Right renal cortex interstitium (tissue), 3 donors: ENCODE measurements around the gene SDC3. TPM values are rescaled to one million over a fixed set of nuclear protein-coding genes. Genes with fewer than 3 reads are reported as not detected.

ENCODE experiments used
- DNase-seq, 3 donors: peaks; one replicate each; pipeline ENCODE4 v3.0.0-alpha.2; 2013; ENCODE audit warnings: low read depth in 3 of 3, low spot score in 2 of 3
- polyA plus RNA-seq, 3 donors: library from polyadenylated mRNA; unstranded; fragments of 120-200 nt; gene quantifications; one replicate each; pipeline ENCODE4 v1.2.1, GENCODE V29; 2013; ENCODE audit not compliant: insufficient read length in 3 of 3

Gene SDC3
- polyA plus RNA-seq, 3 donors: 22.6 to 25.3 (median 25.2) TPM

DNA sequence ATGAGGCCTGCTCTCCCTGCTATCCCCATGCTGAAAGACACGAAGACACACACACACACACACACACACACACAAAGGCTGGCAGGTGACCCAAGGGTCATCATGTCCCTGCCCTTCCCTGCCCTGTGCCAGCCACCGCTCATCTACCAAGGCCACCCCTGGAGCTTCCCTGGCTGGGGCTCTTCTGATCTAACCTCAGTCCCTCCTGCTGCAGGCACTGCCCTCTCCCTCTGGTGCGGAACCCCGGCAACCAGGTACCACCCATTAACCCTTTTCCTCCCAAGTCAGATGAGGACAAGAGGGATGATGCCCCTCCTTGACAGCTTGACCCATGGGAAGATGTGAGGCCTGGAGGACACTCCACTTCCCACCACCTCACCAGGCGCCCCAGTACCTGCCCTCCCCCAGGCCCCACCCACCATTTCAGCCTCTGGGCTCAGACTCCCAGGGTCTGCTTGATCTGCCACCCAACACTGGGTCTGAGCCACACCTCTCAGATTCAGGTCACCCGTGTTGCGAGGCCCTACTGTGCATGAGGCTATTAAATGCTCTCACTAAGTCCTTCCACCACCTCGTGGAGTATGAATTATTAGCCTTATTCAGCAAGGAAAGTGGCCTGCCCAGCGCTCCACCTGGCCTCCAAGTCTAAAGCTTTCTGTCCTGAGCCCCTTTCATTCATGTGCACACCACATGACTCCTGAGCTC is 2.5 kb downstream of the SDC3 start:
- DNase-seq: no peak

DNA sequence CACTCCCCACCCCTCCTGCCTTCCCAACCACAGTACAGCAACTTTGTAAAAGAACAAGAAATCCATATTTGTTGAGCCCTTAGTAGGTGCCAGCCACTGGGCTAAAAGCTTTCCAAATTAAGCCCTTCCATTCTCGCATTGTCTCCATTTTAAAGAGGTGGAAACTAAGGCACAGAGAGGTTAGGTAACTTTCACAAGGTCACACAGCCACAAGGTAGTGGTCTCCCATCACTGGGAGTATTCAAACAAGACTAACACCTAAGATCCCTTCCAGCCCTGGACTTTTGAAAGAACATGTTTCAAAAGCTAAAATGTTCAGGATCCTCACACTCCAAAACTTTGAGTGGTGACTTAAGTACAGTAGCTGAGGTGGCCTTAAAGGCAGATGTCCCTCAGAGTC is 3.2 kb downstream of the SDC3 start:
- DNase-seq: no peak

DNA sequence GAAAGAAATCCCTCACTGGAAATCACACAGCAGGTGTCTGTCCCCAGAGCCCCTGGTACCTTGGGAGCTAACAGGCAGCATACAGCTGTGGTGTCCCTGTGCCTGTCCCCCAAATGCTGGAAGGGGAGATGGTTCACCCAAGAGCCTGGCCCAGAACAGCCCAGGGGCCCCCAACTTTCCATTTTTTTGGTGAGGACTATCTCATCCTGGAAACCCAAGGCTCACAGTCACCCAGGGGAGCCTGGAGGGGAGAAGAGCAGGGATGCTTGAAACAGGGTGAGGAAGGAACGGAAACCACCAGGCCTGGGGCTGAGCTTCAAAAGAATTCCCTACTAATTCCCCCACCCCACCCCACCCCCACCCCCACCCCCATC is 3.6 kb downstream of the SDC3 start:
- no peak for DNase-seq

DNA sequence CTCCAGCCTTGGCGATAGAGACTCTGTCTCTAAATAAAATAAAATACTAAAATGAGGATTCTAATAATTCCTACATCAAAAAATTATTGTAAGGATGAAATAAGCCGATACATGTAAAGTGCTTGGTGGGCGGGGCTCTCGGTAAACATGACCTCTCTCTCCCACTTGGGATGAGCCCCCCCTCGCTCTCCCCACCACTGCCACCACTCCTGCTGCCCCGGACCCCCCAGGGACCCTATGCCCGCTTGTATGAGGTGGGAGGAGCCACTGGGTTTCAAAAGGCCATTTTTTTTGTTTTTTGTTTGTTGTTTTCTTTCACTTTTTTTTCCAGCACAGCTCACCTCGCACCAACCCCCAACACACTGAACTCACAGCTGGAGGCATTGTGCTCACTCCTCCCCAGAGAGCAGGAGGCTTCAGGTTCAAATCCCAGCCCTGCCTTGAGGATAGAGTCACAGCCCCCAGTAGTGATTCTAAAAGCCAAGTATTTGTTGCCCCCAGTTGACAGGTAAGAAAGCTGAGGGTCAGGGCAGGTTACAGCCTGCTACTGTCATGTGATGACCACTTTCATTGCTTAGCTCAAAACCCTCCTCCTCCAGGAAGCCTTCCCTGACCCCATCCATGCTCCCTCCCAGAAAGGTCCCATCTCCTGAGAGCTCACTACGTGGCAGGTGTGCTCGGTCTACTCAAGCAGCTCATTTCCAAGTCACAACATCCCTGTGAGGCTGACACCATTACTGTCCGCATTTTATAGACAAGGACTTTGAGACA is 4.2 kb downstream of the SDC3 start:
- no peak for DNase-seq

DNA sequence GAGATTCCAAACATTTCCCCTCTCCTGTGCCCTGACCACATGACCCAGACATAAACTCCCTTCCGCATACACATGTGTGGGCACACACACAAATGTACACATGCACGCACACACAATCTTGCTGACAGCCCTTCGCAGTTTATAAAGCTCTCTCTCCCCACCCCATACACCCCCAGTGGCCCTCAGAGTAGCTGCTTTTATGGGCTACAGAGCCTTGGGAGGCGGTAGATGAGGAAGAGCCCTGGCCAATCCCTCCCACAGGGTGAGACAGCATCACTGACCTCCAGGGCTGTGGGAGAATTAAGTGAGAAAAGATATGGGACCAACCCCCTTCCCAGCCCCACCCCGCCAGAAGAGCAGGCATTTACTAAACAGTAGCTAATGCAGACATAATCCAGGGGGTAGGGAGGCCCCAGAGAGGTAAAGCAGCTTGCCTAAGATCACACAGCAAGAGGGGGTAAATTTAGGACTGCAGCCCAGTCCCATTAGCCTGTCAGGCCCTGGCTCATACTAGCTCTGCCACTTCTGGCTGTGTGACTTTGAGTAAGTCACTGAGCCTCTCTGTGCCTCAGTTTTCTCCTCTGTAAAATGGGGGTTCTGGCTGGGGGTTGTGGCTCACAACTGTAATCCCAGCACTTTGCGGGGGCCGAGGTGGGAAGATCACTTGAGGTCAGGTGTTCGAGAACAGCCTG is 5.1 kb downstream of the SDC3 start:
- DNase-seq: no peak

DNA sequence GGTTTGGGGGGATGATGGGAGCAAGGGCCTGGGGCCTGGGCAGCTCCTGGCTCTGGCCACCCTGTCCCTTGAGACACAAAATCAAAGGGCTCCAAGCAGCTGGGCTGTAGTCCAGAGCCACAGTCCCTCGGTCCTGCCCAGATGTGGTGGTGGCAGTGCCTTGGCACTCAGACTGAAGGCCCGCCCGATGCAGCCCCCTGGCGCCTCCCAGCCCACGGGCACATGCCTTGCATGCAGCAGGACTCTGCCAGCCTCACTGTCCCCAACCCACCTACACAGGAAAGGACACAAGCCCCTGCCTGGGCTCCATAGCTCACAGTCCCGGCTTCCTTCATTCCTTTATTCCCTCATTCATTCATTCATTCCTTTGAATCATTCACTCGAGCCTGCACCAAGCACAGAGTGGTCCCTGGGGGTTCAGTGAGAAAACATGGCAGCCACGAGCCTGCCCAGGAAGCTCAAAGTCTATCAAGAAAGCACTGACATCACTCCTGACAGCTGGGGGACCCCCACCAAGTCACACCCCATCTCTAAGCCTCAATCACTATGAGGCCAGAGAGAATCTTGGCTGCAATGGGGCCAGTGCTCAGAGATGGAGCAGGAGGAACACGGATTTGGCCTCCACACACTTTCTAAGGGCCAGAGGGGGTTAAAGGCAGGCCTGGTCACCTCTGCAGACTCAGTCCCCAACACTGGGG is 5.8 kb downstream of the SDC3 start:
- no peak for DNase-seq

DNA sequence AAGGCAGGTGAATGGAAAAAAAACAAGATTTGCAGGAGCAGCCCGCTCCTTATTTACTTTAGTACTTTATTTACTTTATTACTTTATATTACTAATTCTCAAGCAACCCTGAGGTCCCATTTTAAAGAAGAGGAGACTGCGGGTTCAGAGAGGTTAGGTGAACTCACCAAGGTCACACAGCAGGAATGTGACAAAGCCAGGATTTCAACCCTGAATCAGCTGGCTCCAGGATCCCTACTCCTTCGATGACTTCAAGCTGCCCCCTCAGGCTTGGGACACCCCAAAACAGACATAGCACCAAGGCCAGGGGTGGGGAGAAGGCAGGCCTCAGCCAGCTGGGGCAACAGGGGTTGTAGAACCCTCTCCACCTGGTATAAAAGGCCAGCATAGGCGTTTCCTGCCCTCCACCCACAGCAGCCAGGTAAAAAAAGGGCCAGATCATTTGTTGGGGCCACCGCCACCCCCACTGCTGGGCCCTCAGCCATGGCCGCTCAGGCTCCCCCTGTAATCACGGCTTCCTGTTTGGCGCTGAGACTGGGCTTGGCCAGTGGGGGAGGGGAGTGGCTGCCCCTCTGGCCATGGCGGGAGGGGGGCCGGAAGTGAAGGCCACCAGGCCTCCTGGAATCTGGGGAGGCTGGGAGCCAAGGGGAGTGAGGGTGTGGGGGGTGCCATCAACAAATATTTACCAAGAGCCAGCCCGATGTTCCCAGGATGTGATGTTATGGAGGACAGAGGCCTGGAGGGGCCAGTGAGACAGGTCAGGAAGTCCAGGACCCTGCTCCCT is 6.6 kb downstream of the SDC3 start:
- no peak for DNase-seq

DNA sequence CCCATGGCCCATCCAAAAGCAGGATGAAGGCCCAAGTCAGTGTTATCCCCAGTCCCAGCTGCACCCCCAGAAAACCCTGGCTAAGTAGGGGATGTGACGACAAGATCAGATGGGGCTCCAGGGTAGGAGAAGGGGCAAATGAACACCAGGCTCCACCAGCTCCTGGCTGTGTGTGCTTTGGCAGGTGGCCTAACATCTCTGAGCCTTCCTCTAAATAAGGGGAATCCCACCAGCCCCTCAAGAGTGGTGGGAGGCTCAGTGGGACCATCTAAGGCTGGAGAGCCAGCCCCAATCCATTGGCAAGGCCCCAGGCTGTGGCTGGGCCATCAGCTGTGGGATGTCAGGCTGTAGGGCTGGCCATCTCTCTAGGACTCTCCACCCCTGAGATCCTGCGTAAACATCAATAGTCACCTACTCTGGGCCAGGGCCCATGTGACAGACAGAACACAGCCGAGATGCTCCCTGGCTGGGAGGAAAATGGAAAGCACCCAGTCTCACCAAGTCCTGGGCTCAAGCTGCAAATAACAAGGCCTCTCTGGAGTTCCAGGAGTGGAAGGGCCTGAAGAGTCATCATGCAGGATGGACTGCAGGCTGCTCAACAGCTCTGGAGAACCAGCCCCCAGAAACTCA is 7.5 kb downstream of the SDC3 start:
- DNase-seq: no peak

DNA sequence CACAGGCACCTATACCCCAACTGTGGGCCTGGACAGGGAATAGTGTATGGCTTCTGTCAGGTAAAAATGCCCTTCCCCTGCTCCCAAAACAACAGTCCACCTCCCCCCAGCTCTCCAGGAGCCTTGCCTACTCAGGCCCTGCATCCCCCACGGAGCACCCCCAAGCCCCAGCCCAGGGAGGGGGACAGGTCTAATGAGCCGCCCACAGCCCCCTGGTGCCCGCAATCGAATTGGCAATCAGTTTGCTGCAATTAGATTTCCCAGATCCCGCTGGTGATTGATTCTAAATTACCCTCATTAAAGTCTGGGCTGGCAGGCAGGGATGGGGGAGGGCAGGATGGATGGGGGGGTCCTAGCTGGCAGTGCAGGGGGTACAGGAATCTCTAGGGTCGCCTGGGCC is 8.1 kb downstream of the SDC3 start:
- DNase-seq: no peak

DNA sequence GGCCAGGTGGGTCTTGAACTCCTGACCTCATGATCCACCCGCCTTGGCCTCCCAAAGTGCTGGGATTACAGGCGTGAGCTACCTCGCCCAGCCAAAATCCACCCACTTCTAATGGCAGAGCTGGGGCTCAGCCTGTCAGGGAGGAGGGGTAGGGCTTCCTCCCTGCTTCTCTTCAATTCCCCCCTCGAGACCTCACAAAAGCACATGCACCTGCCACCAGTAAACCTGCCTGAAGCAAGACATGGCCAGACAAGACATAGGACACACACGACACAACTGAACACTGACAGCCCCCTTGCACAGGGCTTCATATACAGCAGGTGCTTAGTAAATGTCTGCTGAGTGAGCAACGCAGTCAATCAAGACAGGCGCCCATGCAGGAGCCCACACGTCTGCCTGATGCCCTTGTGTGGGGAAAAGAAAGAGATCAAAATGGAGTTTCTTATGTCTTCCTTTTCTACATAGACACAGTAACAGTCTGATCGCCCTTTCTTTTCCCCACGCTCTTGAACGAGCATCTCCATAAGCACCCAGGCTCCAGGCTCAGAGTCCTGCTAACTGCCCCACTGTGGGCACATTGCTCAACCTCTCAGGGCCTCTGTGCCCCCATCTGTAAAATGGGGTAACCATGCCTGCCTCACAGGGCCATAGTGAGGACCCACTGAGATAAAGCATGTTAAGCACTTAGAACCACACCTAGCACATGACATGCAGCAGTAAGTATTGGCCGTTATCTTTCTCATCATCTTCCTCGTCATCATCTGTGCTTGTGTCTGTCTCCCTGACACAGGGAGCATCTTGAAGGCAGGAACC is 8.8 kb downstream of the SDC3 start:
- DNase-seq: no peak

DNA sequence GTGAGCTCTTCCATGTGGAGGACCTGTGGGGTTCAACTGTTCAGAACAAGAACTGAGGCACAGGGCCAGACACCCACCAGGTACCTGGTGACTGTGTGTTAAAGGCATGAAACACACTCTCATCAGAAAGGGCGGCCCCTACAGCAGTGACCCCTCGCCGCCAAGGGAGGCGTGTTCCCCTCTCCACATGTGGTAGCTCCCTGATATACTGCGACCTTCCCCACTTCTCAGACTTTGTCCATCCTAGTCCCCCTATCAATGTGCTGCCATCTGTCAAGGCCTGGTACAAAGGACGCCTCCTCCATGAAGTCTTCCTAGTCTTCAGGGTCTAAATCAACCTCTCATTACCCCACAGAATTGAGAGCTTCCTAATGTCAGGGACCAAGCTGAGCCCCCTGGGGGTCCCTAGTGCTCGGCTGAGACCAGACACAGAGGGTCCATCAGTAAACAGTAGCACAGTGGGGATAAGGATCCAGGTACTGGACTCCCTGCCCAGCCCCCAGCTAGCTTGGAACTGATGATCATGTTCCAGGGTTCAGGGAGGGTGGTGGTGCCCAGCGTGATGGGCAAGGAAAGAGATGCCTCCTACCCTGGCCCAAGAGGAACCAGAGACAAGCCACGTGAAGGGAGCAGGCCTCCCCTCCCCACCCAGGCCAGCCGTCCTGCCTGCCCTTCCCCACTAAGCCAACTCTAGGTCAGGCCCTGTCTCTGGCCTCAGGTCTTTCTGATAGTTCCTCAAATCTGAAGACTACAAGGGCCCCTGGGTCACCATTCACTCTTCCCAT is 10.3 kb downstream of the SDC3 start:
- no peak for DNase-seq

DNA sequence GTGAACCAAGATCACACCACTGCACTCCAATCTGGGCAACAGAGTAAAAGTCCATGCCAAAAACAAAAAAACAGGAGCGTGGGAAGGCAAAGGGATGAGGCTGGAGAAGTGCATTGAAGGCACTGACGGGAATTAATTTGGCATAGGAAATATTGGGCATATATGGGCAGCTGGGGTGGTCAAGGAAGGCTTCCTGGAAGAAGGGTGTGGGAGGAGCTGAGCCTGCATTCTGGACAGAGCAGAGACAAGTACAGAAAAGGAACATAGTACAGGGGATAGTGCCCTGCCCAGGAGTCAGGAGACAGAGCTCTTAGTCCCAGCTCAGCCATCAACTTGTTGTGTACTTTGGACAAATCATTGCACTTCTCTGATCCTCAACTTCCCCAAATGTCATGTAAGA is 11.7 kb downstream of the SDC3 start:
- no peak for DNase-seq

DNA sequence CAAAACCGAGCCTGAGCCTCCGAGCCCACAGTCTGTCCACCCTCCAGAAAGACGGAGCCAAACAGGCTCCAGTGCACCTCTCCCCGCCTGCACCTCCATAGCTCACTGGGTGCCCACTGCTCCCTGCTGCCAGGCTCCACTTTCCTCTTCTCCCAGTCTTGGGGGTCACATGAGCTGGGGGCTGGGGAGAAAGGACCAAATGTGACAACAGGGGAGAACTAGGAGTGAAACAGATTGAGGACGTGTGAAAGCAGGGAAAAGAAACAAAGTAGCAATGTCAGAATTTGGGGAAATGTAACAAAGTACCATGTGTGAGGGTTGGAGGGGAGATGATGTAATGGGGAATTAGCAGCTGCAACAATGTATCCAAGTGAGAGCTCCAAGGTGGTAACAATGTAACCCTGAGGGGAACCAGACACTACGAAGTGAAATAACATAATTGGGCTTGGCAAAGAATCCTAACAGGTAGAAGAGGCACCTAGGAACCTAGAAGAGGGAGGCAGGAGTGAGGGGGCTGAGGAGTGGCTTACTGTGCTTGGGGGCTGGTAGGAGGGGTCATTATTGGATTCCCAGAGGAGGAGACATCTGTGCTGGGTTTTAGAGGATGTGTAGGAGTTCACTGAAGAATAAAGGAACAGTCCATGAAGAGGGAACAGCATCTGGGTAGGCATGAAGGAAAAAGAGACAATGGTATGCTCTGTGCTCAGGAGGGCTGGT is 12.5 kb downstream of the SDC3 start:
- no peak for DNase-seq

DNA sequence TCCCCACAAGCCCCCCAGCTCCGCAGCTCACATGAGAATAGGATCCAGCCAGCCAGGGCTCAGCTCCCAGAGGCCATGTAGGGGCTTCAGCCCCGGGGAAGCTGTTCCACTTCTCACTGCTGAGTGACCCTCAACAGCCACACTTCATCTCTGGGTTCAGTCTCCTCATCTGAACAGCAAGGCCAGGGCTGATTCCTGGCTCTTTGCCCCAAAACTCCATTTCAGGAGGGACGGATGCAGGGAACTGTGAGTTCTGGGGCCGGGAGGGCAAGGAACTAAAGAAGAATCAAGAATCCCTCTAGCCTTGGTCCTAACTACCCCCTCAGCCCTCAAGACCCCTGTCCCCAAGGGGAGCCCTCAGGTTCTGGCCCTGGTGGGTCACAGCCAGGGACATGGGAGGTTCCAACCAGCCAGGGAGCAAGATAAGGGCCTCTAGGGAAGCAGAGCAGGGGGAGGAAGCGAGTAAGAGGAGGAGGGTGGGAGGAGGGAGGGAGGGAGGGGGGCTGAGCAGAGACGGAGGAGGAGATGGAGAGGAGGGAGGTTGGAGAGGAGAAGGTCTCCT is 13.1 kb downstream of the SDC3 start:
- DNase-seq: no peak

DNA sequence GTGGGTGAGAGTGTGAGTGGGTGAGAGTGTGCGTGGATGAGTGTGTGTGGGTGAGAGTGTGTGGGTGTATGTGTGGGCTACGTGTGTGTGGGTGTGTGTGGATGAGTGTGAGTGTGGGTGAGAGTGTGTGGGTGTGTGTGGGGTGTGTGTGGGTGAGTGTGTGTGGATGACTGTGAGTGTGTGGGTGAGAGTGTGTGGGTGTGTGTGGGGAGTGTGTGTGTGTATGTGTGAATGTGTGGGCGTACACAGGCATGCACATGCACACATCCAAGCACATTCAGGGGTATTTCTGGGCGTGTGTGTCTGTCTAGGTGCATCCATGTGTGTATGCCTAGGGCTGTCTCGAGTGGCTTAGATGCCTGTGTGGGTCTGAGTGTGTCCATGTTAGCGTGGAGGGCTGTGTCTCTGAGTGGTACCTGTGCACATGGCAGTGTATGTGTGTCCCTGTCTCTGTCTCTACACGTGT is 14.0 kb downstream of the SDC3 start:
- no peak for DNase-seq

DNA sequence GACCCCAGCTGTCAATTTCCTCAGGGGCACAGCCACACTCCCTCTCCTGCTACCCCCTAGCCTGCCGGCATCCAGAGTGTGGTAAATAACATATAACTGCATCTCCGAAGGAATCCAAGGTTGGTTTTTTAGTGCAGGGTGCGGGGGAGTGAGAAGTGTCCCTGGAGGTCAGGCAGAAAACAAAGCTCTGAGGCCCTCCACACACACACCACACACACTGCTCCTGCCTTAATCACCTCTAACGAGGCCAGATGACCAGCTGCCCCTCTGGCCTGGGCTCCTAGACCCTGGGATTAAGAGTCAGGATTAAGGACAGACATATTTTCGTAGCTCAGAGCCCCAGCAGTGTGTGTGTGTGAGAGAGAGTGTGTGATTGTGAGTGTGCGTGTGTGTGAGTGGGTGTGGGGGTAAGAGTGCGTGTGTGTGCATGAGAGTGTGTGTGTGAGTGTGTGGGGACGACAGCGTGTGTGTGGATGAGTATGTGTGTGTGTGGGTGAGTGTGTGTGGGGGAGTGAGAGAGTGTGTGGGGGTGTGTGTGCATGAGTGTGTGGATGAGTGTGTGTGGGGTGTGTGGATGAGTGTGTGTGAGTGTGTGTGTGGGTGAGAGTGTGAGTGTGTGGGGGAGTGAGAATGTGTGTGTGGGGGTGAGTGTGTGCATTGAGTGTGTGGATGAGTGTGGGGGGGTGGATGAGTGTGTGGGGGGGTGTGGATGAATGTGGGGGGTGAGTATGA is 14.6 kb downstream of the SDC3 start:
- no peak for DNase-seq

DNA sequence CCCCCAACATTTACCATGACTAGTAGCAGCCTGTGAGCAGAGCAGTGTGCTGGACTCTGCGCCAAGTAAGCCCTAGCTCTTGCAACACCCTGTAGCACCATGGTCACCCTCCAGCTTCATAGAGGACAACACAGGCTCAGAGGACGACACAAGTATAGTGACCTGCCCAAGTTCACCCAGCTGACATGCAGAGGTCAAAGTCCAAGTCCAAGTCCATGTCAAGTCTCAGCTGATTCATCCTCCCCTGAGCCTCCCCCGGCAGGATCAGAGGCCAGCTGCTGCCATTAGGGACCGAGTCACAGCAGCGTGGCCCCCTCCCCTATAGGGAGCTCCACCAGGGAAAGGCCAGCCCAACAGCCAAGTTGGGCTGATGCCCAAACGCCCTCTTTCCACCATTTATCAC is 15.9 kb downstream of the SDC3 start:
- no peak for DNase-seq
